ENCODE data around the gene ALKBH3.

The ALKBH3 gene

DNA sequence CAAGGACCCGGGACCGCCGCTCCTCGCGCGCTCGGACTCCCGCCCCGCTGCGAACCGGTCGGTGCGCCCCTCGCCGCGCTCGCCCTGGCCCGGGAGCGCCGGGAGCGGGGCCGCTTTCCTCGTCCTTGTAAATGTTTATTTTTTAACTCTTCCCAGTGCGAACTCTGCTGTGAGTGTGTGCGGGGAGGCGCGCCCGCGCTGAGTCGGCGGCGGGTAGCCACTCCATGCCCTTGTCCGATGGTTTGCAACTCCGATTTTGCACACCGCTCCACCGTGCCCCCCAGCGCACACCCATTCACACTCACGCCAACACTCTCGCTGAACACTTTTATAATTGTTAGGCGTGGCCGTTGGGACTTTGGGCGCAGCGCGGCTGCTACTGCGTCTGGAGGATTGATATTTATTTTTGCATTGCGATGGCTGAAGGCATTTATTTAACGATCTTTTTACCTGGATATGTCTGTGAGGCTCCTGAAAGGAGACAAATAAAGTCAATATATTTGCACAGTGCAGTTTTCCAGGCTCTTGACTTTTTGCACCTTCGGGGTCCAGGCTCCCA, 62.8 kb downstream of the ALKBH3 start:
- DNase-seq = no peak

DNA sequence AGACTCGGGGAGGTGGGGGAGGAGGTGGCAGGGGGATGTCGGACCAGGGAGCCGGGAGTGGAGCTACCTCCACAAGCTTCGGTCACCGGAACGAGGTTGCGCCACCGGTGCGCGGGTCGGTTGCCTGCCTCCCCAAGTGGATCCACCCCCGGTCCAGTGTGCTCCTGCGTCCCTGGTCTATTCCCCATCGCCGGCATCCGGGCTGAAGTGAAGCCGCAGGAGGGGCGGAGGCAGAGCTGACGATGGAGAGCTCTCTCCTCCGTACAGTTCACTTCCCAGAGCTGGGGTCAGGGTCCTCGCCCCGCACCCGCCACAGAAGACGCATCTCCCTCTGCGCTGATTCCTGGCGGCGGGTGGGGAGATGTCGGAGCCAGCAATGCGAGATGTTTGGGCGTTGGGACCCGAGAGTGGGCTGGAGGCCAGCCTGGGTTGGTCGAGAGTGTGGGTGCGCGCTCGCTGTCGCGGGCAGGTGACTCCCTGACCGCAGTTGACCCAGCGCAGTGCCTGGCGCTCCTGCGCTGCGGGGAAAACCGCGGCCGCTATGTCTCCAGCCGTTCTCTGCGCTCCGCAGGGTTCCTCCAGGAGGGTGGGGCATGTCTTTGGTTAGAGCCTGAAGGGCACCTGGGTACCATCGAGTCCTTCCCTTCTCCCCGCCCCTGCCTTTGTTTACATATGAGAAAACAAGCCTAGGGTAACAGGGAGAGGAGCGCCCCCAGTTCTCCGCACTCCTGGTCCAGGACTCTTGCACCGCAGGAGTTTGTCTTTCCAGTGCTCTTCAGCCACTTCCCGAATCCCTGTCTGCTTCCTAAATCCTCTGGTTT, 63.5 kb downstream of the ALKBH3 start:
- DNase-seq = no peak

DNA sequence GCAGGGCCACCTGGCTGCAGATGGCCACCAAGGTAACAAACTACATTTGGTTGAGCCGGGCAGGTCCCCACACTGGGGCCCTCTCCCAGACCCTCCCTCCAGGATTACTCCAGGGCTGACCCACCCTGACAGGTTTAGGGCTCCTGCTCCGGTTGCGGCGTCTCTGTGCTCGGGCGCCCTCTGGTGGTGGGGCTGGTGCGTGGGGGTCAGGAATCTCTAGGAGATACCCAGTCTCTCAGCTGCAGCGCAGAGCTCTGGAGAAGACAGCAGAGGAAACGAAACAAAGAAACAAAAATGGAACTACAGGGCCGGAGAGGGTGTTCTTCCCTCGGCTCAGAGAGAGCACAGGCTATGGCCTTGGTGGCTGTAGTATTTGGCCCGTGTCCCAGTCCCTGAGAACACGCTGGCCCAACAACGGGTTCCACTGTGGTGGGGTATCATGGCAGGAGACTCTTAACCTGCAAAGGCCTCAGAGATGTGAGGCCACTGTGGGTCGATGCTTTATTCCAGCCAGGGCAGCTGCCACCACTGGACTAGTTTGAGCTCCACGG, 64.2 kb downstream of the ALKBH3 start:
- DNase-seq = no peak

DNA sequence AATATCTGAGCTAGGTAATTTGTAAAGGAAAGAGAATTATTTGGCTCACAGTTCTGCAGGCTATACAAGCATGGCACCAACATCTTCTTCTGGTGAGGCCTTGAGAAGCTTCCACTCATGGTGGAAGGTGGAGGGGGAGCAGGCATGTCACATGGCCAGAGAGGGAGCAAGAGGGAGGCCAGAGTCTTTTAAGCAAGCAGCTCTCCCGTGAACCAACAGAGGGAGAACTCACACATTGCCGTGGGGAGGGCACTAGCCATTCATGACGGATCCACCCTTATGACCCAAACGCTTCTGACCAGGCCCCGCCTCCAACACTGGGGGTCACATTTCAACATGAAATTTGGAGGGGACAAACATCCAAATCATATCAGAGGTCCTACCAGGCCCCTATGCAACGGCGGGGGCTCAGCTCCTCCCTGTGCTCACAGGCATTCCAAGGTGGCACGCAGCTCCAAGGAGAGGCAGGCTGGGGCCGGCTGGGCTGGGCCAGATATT, 66.4 kb downstream of the ALKBH3 start:
- DNase-seq = no peak

DNA sequence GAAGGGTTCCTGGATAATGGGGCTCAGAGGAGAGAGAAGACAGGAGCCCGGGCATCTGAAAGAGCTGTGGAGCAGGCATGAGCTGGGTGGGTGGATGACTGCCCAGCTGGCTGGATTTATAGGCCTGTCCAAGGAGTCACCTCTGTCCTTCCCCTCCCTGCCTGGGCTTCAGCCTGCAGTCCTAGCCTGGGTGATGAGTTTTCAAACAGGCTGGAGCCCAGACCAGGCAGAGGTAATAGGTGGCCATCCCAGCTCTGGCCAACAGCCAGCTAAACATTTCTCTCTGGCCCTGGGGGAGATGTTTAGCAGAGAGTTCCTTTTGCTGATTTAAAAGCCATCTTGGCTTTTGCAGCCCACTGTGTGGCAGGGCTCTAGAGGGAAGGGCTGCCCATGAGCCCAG, 67.2 kb downstream of the ALKBH3 start:
- DNase-seq = no peak

DNA sequence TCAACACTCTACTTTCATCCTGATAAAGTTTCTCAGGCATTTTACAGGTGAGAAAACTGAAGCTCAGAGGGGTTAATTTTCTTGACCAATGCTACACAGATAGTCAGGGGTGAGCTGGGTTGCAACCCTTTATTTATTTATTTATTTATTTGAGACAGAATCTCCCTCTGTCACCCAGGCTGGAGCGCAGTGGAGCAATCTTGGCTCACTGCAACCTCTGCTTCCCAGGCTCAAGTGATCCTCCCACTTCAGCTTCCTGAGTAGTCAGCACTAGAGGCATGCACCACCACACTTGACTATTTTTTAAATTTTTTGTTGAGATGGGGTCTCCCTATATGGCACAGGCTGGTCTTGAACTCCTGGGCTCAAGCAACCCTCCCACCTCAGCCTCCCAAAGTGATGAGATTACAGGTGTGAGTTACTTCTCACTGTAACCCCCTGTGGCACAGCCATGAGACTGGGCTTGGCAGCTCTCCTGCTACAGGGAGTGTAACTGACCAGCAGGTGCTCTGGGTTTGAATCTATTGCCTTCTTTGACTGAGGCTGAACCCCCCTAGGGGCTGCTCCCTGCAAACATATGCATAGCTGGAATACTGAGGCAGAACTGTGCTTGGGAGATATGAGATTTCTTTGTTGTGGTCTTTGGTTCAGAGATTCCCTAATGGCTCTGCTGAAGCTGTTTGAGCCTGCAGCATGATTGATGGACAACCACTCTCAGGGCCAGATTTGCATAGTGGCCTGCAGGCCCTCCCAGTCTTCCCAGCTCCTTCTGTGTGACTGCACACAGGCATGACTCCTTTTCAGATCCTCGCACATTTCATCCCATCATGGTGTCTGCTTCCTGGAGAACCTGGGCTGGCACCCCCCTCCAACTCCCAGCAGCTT, 68.0 kb downstream of the ALKBH3 start:
- DNase-seq = no peak

DNA sequence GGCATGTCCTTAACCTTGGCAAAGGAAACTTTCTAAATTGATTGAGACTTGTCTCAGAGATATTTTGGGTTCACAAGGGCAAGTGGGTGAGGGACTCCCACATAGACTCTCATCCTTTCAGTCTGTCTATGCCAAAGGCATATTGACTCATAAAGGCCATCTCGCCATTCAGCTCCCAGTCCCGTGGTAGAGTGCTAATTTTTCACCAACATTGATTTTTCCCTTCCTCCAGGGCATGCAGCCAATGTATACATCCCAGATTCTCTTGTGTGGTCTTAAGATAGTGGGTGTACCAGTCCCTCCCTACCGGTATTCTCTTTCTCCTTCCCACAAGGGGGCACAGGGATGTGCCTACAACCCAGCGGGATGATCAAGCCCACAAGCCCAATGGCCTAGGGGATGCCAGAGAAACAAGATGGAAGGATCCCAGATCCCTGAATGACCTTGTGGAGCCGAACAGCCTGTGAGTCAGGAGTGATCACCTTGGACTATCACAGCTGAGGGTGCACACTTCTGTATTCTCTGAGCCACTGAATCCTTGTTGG, 69.8 kb downstream of the ALKBH3 start:
- DNase-seq = no peak

DNA sequence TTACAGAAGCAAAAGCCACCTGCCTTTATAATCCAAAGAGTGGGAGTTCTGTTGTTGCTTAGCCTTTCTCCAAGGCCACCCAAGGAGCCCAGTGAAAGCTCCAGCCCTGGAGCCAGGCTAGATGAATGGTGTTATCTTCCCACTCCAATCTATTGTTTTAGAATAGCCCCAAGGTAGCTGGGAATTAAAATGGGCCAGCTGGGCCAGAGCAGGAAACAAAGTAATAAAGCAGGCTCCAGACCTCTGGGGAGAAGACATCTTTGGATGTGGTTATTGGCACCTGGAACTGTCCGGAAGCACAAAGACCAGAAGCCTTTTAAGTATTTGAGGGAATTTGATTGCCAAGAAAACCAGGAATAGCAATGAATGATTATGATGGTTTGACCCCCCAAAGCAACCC, 70.6 kb downstream of the ALKBH3 start:
- no peak for DNase-seq

DNA sequence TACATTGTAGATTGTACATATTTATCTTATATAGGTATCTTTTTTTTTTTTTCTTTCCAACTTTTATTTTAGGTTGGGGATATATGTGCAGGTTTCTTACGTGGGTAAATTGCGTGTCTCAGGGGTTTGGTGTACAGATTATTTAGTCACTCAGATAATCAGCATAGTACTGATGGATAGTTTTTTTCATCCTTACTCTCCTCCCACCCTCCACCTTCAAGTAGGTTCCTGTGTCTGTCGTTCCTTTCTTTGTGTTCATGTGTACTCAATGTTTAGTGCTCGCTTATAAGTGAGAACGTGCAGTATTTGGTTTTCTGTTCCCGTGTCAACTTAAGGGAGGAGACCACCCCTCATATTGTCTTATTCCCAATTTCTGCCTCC, 71.4 kb downstream of the ALKBH3 start:
- DNase-seq = no peak

DNA sequence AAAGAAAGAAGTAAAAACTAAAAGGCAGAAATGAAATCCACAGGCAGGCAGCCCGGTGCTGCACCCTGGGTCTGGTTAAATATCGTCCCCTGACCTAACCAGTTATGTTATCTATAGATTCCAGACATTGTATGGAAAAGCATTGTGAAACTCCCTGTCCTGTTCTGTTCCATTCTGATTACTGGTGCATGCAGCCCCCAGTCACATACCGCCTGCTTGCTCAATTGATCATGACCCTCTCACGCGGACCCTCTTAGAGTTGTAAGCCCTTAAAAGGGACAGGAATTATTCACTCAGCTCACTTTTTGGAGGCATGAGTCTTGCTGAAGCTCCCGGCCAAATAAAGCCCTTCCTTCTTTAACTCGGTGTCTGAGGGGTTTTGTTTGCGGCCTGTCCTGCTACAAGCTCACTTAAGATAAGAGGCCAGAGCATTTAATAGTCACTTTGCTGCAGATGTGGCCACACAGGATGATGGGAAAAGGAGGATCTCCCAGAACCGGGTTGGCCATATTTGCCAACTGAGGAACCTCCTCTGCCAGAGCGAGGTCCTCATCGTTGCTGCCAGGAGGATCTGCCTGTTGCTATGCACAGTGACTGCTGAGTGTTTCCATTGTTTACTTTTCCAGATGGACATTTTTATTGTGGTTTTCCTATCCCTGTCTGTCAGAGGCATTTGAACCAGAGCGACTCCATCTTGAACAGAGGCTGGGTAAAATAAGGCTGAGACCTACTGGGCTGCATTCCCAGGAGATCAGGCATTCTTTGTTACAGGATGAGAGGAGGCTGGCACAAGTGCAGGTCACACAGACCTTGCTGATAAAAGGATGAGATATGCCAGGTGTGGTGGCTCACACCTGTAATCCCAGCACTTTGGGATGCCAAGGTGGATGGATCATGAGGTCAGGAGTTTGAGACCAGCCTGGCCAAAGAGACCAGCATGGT, 72.0 kb downstream of the ALKBH3 start:
- DNase-seq = no peak

DNA sequence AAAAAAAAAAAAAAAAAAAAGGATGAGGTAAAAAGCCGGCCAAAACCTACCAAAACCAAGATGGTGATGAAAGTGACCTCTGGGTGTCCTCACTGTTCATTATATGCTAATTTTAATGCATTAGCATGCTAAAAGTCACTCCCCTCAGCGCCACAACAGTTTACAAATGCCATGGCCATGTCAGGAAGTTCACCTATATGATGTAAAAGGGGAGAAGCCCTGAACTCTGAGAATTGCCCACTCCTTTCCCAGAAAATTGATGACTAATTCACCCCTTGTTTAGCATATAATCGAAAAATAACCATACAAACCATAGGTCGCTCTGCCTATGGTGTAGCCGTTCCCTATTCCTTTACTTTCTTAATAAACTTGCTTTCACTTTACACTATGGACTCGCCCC, 72.9 kb downstream of the ALKBH3 start:
- no peak for DNase-seq

DNA sequence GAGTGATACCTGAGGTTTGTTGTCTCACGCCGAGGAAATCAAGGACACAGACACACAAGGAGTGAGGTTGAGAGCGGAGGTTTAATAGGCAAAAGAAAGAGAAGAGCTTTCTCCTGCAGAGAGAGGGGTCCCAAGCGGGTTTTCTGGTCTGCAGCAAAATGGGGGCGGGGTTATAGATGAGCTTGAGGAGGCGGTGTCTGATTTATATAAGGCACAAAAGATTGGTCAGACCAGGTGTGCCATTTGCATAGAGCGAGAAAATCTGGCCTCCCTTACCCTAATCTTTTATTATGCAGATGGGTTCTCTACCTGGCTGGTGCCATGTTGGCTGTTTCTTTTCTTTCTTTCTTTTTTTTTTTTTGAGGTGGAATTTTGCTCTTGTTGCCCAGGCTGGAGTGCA, 73.6 kb downstream of the ALKBH3 start:
- DNase-seq = no peak

DNA sequence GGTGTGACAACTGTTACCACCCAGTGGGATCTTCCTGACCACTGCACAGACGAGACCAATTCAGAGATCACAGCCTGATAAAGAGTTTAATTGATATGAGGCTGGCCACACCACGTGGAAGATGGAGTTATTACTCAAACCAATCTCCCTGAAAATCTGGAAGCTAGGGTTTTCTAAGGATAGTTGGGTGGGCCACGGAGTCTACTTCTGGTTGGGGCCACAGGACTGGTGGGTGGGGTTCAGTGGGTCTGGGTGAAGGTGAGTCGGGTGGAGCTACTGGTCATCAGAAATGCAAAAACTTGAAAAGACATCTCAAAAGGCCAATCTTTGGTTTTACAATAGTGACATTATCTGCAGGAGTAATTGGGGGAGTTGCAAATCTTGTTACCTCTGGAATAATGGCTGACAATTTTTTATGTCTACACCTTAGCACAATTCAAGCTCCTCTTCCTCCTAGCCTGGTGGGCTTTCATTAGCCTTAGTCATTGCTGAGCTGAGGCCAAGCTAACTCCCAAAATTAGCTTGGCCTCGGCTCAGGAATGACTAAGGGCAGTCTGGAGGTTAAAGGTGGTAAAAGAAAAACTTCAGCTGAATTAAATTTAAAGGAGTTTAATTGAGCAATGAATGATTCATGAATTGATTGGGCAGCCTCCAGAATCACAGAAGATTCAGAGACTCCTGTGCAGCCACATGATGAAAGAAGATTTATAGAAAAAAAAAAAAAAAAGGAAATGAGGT, 74.9 kb downstream of the ALKBH3 start:
- no peak for DNase-seq

DNA sequence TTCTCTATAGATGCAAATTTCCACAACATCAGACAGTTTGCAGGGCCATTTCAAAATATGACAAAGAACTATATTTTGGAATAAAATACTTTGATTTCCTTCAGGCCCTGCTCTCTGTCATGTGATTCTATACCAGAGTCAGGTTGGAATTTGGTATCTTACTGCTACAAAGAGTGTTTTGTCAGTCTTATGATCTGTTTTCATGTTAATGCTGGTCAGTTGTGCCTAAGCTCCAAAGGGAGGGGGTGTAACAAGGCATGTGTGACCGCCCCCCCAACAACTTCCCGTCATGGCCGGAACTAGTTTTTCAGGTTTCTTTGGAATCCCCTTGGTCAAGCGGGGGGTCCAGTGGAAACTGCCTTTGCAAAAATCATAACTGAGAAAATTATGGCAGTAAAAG, 76.9 kb downstream of the ALKBH3 start:
- no peak for DNase-seq

DNA sequence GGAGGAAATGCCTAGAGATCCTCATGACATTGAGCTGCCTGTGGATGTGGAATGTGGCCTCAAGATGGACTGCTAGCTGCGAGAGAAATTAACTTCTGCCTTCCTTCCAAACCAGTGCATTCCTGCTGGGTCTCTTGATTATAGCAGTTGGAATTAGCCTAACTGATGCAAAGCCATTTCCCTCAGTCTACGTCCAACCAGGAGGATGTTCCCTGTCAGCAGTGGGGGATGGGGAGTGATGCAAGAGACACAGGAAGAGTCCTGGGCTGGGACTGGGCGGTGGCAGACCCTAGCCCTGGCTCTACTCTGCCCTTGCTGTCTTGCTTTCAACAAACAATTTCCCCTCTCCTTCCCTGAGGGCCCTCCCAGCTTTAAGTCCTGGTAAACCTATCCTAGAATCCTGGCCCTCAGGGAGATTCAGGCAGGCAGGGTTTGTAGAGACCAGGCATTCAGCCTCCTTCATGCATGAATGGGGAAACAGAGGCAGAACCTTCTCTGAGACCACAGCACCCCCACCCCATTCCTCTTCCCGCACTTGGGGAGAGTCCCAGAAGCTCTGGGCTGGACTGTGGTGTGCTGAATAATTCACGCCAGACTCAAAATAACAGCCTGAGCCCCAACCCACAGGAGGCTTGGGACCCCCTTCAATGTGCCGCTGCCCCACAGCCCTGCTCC, 78.8 kb downstream of the ALKBH3 start:
- no peak for DNase-seq

DNA sequence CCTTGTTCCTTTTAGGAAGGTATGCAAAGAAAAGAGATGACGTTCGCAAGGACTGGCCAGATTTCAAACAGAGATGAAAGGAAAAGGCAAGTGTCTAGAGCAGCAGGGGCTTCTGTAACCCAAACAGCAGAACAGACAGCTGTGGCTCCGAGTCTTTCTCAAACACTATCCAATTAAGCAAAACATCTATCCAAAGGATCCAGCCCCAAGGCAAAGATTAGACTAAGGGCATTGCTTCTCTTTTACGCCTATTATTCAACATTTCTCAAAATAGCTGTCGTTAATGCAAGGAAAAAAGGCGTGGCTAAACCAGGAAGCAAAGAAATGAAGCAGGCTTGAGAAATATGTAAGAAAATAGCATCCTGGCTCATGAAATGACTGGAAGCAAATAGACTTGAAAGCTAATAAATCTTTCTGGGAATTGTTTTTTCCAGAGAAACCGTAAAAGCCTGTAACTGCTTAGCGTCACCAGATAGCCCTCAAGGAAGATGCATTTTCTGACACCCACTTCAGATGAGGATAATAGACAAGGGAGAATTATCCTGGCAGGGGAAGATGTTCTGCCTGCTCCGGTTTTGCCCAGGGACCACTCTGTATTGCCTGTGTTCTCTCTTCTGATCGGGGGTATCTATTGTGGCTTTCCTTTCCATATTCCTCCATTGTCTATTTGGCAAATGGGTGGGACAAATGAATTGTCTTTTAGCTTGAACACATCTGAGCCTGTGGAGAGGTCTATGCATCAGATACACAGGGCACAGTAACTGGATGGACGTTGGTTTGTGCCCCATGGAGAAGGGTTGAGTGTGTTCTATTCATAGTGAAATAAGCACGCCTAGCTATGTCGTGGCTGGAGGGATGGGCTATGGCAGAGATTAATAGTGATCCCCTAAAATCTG, 82.0 kb downstream of the ALKBH3 start:
- DNase-seq = no peak

DNA sequence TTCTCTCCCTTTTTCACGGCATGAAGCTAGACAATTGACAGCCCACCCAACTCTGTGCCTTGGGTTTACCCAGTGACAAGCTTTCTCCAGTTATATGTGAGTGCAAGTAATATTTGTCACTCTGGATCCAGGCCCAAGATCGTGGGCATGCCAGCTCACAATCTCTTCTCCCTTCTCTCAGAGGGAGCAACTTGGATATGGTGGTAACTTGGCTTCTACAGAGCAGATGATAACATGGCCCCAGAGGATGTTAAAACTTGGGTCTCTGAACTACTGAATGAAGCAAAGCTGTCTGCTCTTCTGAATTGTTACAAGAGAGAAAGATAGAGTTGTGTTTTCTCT, 82.6 kb downstream of the ALKBH3 start:
- no peak for DNase-seq

DNA sequence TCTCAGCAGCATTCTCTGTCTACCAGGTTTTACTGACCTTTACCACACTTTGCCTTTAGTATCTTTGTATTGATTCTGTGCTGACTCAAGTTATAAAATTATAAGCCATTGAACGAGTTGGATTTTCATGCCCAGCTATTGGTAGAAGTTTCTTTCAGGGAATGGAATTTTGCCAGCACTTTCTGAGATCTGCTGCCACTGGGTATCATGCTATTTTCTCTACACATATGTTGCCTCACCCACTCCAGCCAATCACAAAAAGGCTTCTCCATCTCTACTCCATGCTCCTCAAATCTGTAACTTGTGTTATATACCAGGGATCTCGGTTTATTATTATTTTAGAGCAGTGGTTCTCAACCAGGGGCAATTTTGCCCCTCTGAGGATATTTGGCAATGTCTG, 87.0 kb downstream of the ALKBH3 start:
- no peak for DNase-seq

DNA sequence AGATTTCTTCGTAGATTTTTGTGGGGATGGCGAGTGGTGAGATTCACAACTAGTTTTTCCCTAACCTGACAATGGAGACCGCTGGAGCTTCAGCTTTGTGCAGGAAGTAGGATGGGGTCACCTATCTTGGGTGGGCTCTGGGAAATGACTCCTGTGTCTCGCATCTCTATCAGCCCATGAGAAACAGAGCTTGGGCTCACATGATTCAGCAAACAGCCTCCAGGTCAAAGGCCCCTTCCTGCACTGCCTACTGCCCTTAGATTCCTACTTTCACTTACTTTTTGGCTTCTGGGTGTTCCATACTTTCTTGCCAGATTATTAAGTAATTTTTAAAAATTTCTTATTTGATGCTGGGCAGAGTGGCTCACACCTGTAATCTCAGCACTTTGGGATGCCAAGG, 88.1 kb downstream of the ALKBH3 start:
- DNase-seq = no peak

DNA sequence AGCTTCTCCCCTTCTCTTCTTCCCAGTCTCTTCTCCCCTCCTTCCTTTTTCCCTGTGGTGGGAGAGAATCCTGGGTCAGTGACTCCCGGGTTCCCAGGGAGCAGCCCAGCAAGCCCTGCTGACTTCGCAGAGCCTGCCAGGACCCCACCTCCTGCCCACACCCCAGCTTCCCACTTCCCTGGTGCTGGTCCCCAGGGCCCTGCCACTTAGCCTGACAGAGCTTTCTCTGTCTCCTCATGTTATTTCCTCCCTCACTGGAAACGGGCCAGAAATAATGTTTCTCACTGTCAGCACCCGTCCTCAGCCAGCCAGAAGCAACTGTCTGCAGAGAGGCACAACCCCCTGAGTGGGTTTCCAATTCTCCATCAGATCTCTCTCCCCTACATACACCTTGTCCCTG, 88.9 kb downstream of the ALKBH3 start:
- no peak for DNase-seq

All from COR-L47 (cell line).